MV-4-11 (cell line): ENCODE data around the gene KRTAP2-3.
"Not testable (repeated sequence)": the region's sequence is repeated elsewhere in the genome, so short reads cannot be mapped to it uniquely, and the experiment has no call there.

ENCODE experiments used
- DNase-seq: peaks from one replicate; lab custom pipeline; 2025; lab: John Stamatoyannopoulos, UW

KRTAP2-3 gene, protein sequence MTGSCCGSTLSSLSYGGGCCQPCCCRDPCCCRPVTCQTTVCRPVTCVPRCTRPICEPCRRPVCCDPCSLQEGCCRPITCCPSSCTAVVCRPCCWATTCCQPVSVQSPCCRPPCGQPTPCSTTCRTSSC

DNA sequence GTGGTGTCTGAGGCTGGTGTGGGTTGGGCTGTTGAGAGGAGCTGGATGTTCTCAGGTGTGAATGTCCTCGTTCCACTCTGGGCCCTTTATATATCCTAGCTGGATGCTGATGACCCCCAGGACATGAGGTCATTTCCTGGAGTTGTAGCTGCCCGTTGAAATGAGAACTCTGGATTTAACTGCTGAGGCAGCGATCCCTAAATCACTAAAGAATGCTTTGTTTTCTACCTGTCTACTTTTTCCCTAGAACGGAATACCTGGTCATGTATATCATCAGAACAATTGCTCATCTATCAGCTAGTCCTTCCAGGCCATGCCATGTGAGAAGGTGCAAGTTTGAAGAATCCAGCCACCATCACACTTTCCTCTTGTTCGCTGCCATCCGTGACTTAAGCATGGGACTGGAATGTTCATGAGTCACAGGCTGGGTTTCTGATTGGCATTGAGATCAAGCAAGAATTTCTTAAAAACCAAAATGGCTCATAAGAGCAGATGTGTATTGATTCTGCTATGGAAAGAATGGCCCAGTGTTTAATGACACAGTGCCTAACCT lies at the start of gene KRTAP2-3:
Gene KRTAP2-3, minus strand, starts transcription at position 63 of the 553 bp plus-strand sequence. CDS start 64 bp downstream, outside the sequence.
- DNase-seq: no peak

DNA sequence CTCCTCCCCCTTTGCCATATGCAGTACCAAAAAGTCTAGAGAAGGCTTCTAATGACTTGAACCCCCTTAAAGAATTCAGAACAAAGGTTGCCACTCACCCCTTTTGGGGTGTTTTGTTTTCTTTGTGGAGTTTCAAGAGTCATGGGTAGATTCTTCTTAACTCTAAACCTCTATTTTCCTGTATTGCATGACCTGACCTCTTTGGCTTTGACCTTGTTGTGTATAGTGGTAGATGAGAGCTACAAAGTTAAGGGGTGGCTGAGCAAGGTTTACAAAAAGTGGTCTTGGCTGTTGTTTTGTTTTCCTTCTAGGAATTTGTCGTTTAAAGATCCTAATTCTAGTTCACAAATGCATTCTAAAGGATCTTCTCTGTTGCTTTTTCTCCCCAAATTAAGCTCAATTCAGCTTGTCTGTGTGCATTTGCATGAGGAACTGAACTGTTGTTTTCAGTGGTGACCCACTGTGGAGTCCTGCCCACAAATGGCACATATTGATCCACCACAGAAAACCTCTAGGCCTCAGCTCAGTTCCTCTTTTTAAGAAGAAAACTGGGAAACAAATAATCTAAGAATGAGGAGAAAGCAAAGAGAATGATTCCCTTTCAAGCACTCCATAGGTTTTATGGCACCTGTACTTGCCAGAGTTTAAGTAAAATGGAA lies 48.9 kb upstream of the KRTAP2-3 start:
- DNase-seq: peak; percentile 72

DNA sequence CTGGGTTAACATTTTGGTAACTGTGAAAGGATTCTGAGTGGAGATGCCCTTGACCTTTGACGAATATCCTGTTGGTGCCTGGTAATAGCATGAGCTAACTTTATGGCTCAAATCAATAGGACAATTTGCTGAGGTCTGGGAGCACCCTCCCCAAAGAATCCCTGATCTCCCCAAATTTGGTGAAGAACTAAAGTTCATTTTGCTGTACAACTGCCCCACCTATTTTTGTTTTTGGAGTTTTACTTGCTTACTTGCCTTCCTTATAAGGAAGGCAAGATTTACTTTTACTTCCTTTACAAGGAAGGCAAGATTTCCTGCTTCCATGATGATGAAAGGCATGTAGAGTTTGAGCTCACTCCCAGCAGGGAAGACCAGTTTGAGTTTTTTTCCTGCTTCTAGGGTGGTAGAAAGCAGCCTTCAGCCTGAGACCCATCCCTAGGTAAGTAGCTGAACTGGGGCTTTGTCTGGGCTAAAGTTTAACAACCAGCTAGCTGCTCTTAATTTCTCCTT lies 48.1 kb upstream of the KRTAP2-3 start:
- DNase-seq: peak; percentile 31

DNA sequence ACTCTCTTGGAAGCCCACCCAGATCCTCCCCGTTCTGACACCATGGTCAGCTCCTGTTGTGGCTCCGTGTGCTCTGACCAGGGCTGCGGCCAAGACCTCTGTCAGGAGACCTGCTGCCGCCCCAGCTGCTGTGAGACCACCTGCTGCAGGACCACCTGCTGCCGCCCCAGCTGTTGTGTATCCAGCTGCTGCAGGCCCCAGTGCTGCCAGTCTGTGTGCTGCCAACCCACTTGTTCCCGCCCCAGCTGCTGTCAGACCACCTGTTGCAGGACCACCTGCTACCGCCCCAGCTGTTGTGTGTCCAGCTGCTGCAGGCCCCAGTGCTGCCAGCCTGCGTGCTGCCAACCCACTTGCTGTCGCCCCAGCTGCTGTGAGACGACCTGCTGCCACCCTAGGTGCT lies 45.4 kb upstream of the KRTAP2-3 start, which contains the start of gene KRTAP4-9:
Gene KRTAP4-9, plus strand, starts transcription at position 43 of the 400 bp plus-strand sequence. Its CDS starts 0 bp downstream, at position 43.
- DNase-seq: not testable (repeated sequence)

DNA sequence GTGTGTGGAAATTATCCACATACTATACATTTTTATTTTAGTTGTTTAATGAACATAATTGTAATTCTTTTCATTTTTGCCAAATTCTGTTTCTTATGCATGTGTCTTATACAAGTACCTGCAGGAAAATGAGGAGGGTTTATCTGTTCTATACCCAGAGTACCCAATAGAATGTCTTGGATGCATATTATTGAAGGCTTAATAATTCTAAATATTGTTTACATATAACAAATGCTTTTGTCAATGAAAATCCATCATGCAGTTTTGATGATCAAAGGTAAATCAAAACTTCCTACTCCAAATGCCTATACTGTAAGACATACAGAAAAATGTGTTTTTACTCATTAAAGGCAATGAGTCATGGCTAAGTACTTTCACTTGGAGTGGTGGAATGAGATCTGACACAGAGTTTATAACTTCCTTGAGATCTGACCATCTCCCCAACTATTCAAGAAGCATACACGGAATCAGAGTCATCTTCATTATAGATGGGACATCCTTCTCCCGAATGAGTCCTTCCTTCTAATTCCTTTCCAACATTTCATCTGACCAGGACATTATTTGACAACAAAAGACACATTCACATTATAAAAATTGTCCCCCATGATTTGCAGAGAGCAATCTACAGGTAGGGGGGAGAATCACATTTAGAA lies 44.6 kb upstream of the KRTAP2-3 start:
- DNase-seq: not testable (repeated sequence)

DNA sequence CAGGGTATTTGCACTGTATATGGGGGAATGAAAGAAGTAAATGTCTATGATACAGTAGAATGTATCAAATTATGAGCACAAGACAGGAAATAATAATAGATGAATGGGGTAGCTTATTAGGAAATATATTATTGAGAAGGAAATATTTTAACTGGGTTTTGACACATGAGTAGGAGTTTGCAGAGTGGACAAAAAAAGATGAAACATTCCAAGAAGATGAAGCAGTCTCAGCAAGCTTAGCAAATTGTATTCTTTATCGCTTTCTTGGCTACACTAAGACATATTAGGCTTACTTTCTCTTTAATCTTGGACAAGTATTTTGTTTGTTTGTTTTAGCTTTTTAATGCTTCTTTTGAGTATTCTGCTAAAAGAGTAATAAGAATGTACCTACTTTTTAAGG lies 44.0 kb upstream of the KRTAP2-3 start:
- DNase-seq: no peak

DNA sequence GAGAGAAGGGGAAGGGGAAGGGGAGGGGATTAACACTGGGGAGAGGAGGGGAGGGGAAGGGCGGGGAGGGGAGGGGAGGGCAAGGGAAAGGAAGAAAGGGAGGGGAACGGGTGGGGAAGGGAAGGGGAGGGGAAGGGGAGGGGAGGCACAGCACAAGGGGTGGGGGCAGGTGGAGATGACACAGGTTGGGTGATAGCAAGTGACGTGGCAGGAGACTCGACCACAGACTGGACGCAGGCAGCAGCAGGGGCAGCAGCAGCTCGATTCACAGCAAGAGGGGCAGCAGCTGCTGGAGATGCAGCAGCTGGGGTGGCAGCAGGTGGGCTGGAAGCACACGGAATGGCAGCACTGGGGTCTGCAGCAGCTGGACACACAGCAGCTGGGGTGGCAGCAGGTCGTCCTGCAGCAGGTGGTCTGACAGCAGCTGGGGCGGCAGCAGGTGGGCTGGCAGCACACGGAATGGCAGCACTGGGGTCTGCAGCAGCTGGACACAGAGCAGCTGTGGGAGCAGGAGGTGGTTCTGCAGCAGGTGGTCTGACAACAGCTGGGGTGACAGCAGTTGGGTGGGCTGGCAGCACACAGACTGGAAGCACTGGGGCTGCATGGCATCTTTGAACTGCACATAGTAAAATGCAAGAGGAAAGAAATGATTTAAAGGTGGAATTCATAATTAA lies 41.8 kb upstream of the KRTAP2-3 start, which contains the start of gene KRTAP4-16:
Gene KRTAP4-16, minus strand, starts transcription at position 624 of the 674 bp plus-strand sequence. Its CDS starts 0 bp downstream, at position 624.
- no peak for DNase-seq

DNA sequence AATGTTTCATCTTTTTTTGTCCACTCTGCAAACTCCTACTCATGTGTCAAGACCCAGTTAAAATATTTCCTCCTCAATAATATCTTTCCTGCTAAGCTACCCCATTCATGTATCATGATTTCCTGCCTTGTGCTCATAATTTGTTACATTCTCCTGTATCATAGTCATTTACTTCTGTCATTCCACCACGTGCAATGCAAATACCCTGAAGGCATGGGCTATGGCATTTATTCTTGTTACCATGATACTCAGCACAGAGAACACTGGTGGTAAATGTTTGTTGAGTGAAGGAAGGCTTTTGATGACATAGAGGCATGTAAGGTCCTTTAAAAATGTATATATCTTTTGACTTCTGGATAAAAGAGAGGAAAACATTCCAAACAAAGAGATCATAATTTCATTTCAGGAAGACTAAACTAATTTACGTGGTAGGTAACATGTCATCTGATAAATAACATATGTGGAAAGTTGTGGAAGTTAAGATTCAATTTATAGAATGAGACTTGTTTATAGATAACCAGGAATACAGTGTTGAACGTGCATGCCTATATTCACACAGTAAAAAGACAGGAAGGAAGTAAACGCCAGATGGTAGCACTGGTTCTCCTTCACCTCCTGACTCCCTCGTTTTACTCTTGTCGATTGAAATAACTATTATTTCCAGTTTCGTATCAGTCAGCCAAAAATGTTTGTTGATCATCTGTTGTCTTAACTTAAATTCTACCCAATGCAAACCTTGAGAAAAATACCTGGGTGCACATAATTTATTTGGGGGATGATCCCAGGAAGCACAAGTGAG lies 40.0 kb upstream of the KRTAP2-3 start:
- not testable (repeated sequence) for DNase-seq

DNA sequence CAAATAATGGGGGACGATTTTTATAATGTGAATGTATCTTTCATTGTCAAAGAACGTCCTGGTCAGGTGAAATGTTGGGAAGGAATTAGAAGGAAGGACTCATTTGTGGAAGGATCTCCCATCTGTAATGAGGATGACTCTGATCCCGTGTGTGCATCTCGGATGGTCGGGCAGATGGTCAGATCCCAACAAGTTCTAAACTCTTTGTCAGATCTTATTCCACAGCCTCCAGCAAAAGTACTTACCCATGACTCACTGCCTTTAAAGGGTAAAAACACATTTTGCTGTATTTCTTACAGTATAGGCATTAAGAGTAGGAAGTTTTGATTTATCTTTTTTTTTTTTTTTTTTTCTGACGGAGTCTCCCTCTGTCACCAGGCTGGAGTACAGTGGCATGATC lies 38.6 kb upstream of the KRTAP2-3 start:
- DNase-seq: no peak

DNA sequence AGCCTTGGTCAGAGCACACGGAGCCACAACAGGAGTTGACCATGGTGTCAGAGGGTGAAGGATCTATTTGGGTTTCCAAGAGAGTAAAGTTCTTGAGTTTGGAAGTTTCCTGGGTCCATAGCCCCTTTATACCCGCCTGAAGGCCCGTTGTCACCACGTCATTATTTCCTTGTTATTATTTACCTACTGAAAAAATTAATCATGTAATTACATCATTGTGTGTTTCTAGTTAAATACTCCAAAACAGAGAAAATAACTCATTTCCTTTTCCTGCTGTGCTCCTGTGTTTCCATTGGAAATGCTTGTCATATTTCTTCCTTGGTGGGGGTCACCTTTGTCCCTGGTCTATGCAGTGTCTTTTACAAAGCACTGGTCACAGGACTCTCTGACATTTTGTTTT lies 38.1 kb upstream of the KRTAP2-3 start, which contains the start of gene KRTAP4-8:
Gene KRTAP4-8, minus strand, starts transcription at position 101 of the 400 bp plus-strand sequence. Its CDS starts 58 bp downstream, at position 43.
- no peak for DNase-seq

DNA sequence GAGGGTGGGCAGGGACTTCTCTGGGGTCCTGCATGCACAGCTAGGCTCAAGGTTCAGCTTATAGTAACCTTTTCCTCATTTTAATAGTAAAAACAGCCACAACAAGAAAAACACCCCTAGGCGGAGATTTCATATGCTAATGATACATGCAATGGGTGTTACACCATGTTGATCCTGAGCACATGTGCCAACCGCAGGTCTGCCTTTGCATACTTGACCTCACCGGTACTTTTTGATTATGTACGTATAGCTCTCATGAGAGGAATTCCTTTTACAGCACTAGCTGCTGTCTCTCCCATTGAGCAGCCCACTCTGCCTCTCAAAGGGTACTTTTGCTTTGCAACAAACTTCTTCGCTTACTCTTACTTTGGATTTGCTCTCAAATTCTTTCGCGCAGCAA lies 36.1 kb upstream of the KRTAP2-3 start:
- no peak for DNase-seq

DNA sequence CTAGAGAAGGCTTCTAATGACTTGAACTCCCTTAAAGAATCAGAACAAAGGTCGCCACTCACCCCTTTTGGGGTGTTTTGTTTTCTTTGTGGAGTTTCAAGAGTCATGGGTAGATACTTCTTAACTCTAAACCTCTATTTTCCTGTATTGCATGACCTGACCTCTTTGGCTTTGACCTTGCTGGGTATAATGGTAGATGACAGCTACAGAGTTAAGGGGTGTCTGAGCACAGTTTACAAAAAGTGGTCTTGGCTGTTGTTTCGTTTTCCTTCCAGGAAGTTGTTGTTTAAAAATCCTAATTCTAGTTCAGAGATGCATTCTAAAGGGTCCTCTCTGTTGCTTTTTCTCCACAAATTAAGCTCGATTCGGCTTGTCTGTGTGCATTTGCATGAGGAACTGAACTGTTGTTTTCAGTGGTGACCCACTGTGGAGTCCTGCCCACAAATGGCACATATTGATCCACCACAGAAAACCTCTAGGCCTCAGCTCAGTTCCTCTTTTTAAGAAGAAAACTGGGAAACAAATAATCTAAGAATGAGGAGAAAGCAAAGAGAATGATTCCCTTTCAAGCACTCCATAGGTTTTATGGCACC lies 28.9 kb upstream of the KRTAP2-3 start:
- DNase-seq: peak; percentile 65

DNA sequence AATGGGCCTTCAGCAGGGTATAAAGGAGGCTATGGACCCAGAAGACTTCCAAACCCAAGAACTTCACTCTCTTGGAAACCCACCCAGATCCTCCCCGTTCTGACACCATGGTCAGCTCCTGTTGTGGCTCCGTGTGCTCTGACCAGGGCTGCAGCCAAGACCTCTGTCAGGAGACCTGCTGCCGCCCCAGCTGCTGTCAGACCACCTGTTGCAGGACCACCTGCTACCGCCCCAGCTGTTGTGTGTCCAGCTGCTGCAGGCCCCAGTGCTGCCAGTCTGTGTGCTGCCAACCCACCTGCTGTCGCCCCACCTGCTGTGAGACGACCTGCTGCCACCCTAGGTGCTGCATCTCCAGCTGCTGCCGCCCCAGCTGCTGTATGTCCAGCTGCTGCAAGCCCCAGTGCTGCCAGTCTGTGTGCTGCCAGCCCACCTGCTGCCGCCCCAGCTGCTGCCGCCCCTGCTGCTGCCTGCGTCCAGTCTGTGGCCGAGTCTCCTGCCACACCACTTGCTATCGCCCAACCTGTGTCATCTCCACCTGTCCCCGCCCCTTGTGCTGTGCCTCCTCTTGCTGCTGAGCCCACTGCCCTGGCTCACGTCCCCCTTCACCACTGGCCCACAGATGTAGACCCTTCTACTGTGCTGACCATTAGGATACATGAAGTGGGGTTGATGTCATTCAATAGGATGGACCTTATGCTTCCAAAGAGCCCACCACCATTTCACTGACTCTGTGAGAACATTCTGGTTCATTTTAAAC lies 24.4 kb upstream of the KRTAP2-3 start, which contains the start of gene KRTAP4-7:
Gene KRTAP4-7, plus strand, starts transcription at position 51 of the 757 bp plus-strand sequence. Its CDS starts 57 bp downstream, at position 108.
- not testable (repeated sequence) for DNase-seq

DNA sequence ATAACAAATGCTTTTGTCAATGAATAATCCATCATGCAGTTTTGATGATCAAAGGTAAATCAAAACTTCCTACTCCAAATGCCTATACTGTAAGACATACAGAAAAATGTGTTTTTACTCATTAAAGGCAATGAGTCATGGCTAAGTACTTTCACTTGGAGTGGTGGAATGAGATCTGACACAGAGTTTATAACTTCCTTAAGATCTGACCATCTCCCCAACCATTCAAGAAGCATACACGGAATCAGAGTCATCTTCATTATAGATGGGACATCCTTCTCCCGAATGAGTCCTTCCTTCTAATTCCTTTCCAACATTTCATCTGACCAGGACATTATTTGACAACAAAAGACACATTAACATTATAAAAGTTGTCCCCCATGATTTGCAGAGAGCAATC lies 23.5 kb upstream of the KRTAP2-3 start:
- DNase-seq: not testable (repeated sequence)

DNA sequence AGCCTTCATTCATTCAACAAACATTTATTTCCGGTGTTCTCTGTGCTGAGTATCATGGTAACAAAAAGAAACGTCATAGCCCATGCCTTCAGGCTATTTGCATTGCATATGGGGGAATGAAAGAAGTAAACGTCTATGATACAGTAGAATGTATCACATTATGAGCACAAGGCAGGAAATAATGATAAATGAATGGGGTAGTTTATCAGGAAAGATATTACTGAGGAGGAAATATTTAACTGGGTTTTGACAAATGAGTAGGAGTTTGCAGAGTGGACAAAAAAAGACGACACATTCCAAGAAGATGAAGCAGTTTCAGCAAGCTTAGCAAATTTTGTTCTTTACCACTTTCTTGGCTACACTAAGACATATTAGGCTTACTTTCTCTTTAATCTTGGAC lies 22.7 kb upstream of the KRTAP2-3 start:
- no peak for DNase-seq

DNA sequence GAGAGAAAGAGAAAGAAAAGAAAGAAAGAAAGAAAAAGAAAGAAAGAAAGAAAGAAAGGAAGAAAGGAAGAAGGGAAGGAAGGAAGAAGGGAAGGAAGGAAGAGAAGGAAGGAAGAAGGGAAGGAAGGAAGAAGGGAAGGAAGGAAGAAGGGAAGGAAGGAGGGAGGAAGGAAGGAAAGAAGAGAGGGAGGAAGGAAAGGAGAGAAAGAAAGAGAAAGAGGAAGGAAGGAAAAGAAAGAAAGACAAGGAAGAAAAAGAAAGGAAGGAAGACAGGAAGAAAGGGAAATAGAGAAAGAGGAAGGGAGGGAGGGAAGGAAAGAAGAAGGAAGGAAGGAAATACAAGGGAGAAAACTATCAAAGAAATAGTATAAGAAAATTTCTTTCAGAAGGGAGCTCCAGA lies 16.9 kb upstream of the KRTAP2-3 start:
- DNase-seq: no peak

DNA sequence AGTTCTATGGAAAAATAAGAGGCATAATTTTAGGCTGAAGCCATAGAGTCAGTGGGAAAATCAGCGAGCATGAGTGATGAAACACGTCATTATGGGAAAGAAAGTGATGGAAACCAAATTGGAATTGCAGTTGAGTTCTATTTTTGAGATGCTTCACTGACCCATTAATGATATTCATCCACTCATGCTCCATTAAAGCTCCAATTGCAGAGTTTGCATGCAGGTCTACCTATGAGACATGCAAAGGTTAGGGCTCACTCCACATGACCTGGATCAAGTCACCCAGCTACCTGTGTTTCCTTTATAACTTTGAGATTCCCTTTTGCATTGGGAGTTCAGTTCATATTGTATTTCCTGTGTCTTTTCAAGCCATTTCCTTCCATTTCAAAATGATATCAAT lies 13.8 kb upstream of the KRTAP2-3 start:
- DNase-seq: no peak

DNA sequence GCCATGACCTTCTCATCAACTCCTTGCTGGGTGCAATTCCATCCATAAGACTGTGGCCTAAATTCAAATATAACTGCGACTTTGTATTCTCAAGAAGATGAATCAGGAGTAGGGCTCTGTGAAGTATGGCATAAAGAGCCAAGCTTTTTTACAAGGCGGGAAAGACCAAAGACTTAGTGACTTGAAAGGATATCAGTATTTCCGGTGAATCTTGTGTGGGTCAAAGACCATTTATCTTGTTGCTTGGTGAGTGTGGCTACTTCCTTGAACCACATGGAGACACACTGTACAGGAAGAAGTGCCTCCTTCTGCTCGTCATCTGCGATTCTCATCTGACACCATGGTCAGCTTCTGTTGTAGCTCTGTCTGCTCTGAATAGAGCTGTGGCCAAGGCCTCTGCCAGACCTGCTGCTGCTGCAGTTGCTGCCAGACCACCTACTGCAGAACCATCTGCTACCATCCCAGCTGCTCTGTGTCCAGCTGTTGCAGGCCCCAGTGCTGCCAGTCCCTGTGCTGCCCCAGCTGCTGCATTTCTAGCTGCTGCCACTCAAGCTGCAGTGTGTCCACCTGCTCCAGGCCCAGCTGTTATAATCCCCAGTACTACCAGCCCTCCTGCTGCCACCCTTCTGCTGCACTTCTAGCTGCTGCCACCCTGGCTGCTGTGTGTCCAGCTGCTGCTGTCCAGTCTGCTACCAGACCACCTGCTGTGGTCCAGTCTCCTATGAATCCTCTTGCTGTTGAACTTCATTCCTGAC lies 11.9 kb upstream of the KRTAP2-3 start:
- no peak for DNase-seq

DNA sequence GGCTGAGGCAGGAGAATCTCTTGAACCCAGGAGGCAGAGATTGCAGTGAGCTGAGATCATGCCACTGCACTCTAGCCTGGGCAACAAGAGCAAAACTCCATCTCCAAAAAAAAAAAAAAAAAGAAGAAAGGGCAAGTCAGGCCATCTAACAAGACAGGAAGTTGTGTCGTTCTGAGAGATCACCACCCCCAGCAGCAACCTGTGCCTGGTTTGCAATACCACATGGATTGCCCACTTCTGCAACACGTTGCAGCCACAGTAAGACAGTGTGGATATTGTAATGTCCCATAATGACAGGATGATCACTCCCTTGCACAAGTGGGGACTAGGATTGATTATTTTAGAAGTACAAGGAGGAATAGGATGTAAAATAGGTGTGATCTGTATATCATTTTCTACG lies 9.1 kb upstream of the KRTAP2-3 start:
- peak; percentile 69 for DNase-seq
